MCF 10A (cell line): ENCODE results near the gene ARF3. TPM values are rescaled to one million over a fixed set of nuclear protein-coding genes. Genes with fewer than 3 reads are reported as not detected.

ENCODE experiments used
- BruUV-seq: library from RNA; stranded (reverse); fragments of 400-500 nt; replicated peaks from 2 replicates; lab custom pipeline; 2021; lab: Mats Ljungman, UMichigan
- CTCF ChIA-PET: fragments of 300-600 bp; sonication (Branson Sonifier 250); formaldehyde crosslinking; extraction: SDS; loops from one replicate; lab custom pipeline; 2021; ENCODE audit warnings: antibody characterized with exemption, inconsistent platforms; lab: Yijun Ruan, JAX
- POLR2A ChIA-PET: fragments of 300-600, 350-650 bp; sonication (Branson Sonifier 250); formaldehyde crosslinking; extraction: SDS; loops from one replicate; lab custom pipeline; 2020; ENCODE audit warnings: antibody characterized with exemption, inconsistent platforms; lab: Yijun Ruan, JAX
- DNase-seq: peaks from one replicate; pipeline ENCODE4 v3.0.0-alpha.2; 2018; ENCODE audit not compliant: unreplicated experiment
- H3K27ac Mint-ChIP-seq: one replicate; pipeline ENCODE4 v1.8.0; 2022; ENCODE audit warnings: mild to moderate bottlenecking, low read depth, mixed read lengths; ENCODE audit not compliant: unreplicated experiment
- H3K27me3 Mint-ChIP-seq: one replicate; pipeline ENCODE4 v1.8.0; 2022; ENCODE audit warnings: mixed read lengths; ENCODE audit not compliant: insufficient read depth, unreplicated experiment
- H3K36me3 Mint-ChIP-seq: one replicate; pipeline ENCODE4 v1.8.0; 2022; ENCODE audit warnings: mild to moderate bottlenecking, moderate library complexity, mixed read lengths; ENCODE audit not compliant: insufficient read depth, unreplicated experiment
- H3K4me1 Mint-ChIP-seq: one replicate; pipeline ENCODE4 v1.8.0; 2022; ENCODE audit warnings: mixed read lengths; ENCODE audit not compliant: insufficient read depth, unreplicated experiment
- H3K4me3 Mint-ChIP-seq: one replicate; pipeline ENCODE4 v1.8.0; 2022; ENCODE audit warnings: mild to moderate bottlenecking, moderate library complexity, mixed read lengths; ENCODE audit not compliant: unreplicated experiment
- H3K9me3 Mint-ChIP-seq: one replicate; pipeline ENCODE4 v1.8.0; 2022; ENCODE audit warnings: mixed read lengths; ENCODE audit not compliant: unreplicated experiment
- intact Hi-C: fragments of 100-400 bp; cut with micrococcal nuclease; formaldehyde crosslinking; loops from 2 replicates; pipeline ENCODE4 v1.14.1; 2022
- total RNA-seq: library from RNA; stranded (reverse); gene quantifications from 2 replicates; pipeline ENCODE4 v1.2.3, GENCODE V29; 2022
- TF ChIP-seq, protein P1 (sequence below): fragments of 200-600 bp; IDR thresholded peaks from one replicate; pipeline ENCODE4 v1.8.0; 2022; ENCODE audit warnings: antibody characterized with exemption, mild to moderate bottlenecking; ENCODE audit not compliant: unreplicated experiment

Gene ARF3
- total RNA-seq, 1 experiment from 2014 or later, result 117 TPM

DNA sequence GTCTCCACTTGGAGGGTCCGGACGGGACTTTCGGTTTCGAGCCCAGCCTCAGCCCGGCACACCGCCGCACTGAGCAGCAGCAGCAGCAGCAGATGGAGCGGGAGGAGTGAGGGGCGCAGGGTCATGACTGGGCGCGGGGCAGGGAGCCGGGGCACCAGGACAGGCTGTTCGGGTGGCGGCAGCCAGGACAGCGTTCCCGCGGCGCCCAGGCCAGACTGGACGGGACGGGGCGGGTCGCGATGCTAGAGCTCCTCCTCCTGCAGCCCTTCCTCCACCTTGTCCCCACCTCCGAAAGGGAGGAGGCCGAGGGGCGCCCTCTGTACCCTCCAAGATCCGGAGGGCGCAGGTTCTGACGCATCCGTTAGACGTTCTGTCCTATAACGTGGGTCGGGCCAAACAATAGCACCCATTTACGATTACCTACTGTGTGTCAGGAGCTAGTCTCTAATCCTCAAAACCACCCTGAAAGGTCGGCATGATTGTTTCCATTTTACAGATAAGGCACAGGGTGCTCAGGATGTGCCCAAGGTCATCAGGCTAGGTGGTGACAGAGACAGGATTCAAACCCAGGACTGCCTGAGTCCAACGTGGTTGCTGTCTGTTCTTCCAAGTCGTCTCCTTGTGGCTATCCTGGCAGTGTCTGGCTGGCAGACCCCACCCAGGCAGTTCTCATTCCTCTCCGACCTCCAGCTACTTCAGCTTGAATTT lies 31.8 kb downstream of the ARF3 start, which contains the start of gene FKBP11:
FKBP11 (minus strand) TSS at position 189 of the 708 bp plus-strand sequence; CDS start at position 125, 64 bp downstream.
- TF ChIP-seq, protein P1, sequence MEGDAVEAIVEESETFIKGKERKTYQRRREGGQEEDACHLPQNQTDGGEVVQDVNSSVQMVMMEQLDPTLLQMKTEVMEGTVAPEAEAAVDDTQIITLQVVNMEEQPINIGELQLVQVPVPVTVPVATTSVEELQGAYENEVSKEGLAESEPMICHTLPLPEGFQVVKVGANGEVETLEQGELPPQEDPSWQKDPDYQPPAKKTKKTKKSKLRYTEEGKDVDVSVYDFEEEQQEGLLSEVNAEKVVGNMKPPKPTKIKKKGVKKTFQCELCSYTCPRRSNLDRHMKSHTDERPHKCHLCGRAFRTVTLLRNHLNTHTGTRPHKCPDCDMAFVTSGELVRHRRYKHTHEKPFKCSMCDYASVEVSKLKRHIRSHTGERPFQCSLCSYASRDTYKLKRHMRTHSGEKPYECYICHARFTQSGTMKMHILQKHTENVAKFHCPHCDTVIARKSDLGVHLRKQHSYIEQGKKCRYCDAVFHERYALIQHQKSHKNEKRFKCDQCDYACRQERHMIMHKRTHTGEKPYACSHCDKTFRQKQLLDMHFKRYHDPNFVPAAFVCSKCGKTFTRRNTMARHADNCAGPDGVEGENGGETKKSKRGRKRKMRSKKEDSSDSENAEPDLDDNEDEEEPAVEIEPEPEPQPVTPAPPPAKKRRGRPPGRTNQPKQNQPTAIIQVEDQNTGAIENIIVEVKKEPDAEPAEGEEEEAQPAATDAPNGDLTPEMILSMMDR, result no peak
- ChIA-PET POLR2A (interaction anchor here (1.0 to 1.4 kb wide), 2 partner anchors 18 to 60 kb away, joined by 4 read pairs; partner anchors contain the start of gene RND1), CTCF (interaction anchor here (0.6 to 3.4 kb wide), 4 partner anchors 11 to 62 kb away, joined by 4 to 18 read pairs (median 5); partner anchors contain the start of gene WNT1)
- BruUV-seq, result no TSS peak
- Mint-ChIP-seq H3K9me3 (no peaks in the 10 kb centered on the region), H3K36me3 (peaks cover 90% of the 10 kb centered on the region), H3K27ac (no peak within 1 kb of the TSS), H3K27me3 (no peaks in the 10 kb centered on the region), H3K4me3 (no peak within 1 kb of the TSS), H3K4me1 (no peaks in the 10 kb centered on the region)
- DNase-seq, result no peak
- intact Hi-C loops, result no loop called here

DNA sequence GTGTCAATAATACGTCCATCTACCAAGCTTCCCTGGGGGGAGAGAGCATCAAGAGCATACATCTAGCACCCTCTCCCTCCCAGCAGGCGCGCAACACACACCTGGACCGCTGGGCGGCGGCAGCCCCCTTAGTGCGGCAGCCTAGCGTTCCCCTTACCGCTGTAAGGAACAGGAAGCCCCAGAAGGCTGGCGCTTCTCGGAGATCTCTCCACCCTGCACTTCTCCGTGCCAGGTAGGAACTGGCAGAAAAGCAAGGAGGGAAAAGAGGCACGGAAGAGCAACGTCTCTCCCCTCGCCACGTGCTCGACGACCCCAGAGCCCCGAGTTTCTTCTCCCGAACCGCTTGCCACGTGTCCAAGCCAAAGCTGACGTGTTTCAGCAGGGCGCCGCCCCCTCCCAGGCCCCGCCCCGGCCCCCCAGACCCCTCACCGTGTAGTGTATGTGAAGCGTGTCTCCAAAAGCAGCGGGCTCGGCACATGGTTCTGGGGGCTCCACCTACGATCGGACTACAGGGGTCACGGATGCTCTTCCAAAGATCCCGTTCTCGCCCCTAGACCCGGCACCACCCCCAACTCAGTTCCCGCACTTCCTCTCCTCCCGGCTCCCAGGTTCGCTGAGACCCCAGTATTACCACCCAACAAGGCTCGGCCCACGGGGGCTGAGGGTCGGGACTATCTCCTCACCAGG lies 32.5 kb downstream of the ARF3 start:
- H3K27me3 Mint-ChIP-seq, result no peaks in the 10 kb centered on the region
- TF ChIP-seq, protein P1, result no peak
- BruUV-seq, result no TSS peak
- no peak overlapping the region for H3K27ac Mint-ChIP-seq
- no peaks in the 10 kb centered on the region for H3K4me1 Mint-ChIP-seq
- ChIA-PET POLR2A (no interaction called here), CTCF (interaction anchor here (1.1 to 3.4 kb wide), 4 partner anchors 11 to 53 kb away, joined by 3 to 18 read pairs (median 5); partner anchors contain the start of gene WNT1)
- peaks cover 83% of the 10 kb centered on the region for H3K36me3 Mint-ChIP-seq
- intact Hi-C loops, result no loop called here
- H3K4me3 Mint-ChIP-seq, result no peak overlapping the region
- no peaks in the 10 kb centered on the region for H3K9me3 Mint-ChIP-seq
- no peak for DNase-seq

DNA sequence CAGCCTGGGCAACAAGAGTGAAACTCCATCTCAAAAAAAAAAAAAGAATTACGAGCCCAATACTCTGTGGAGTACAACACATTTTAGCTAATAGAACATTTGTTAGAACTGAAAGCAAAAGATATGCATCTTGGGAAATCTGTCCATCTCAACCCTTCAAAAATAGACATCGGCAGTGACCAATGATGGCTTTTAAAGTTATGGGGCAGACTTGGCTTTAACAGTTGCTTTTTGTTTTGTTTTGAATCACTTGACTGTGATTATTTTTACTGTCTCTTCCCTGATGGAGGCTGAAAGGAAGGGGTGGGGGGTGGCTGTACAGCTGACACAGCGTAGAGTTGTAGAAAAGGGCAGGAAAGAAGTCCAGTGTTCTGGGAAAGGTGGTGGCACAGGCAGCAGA lies 34.2 kb downstream of the ARF3 start:
- TF ChIP-seq, protein P1, result no peak
- ChIA-PET POLR2A (no interaction called here), CTCF (interaction anchor here (0.6 to 1.8 kb wide), 5 partner anchors 10 to 676 kb away, joined by 3 to 5 read pairs (median 4); no protein-coding TSS in a partner anchor)
- Mint-ChIP-seq H3K27me3 (no peaks in the 10 kb centered on the region), H3K27ac (no peak overlapping the region), H3K4me1 (no peaks in the 10 kb centered on the region), H3K4me3 (no peak overlapping the region), H3K36me3 (peaks cover 68% of the 10 kb centered on the region), H3K9me3 (no peaks in the 10 kb centered on the region)
- intact Hi-C loops, result no loop called here
- DNase-seq, result no peak
- BruUV-seq, result no TSS peak
